MM.1S (cell line): ENCODE data around the gene NLRP14.

ENCODE experiments used
- CTCF ChIP-seq: fragments of 300-600 bp; sonication (generic); IDR thresholded peaks from 2 replicates; pipeline ENCODE4 v1.5.1; 2016; ENCODE audit warnings: antibody characterized with exemption, low read length, mixed read lengths
- EZH2 ChIP-seq: fragments of 300-600 bp; sonication (generic); optimal IDR thresholded peaks from 2 replicates; pipeline ENCODE3; 2017; ENCODE audit warnings: low read depth, mild to moderate bottlenecking, antibody characterized with exemption, low read length, mixed read lengths

GRCh38 chr11:7062534-7062933 is 42.3 kb downstream of the NLRP14 start:
- TF ChIP-seq CTCF (no peak), EZH2 (no peak)
